ENCODE results near the gene AMBRA1. TPM values are rescaled to one million over a fixed set of nuclear protein-coding genes. Genes with fewer than 3 reads are reported as not detected.

Gene AMBRA1
- total RNA-seq, 1 donor from 2014 or later: 45.8 TPM

DNA sequence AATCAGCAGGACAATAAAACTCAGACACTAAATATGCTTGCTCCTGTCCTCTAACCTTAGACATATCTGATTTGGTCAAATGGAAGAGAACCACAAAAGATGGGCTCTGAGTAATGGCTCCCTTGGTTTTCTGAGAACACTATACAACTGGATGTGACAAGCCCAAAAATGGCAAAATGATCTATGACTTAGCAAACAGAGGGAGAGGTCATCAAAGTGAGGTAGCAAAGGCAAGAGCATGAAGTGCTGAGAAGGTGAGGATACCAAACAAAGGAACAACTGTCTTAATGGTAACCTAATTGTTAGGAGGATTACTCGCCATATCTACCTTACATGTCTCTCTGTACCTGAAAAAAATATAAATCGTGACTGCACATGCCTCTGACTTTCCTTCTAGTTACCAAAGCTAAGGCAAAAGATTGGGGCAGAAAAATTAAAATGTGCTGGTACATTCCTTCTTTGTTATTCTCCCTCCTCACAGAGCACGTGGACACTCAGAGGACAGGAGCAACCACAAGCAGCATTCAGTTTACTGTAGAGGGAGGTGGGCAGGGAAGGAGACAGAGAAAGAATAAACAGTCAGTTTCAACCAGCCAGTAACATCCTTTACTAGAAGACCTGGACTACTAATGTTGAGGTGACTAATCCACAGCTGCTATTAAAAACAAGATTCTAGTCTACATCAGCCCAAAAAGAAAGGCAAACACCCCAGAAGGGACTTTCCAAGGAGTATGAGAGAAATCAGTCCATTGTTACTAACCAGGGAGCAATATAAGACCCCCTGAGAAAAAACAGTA, 88.8 kb downstream of the AMBRA1 start:
- Mint-ChIP-seq H3K36me3 (ENCODE audit: low read depth) (peaks cover 12% of the 10 kb centered on the region), H3K27ac (ENCODE audit: unreplicated experiment) (no peak overlapping the region), H3K9me3 (no peaks in the 10 kb centered on the region), H3K27me3 (ENCODE audit: low read depth) (no peaks in the 10 kb centered on the region), H3K4me1 (peaks cover 7% of the 10 kb centered on the region), H3K4me3 (no peak overlapping the region)
- DNase-seq (ENCODE audit: low read depth, low spot score): no peak
- TF ChIP-seq, protein P1, sequence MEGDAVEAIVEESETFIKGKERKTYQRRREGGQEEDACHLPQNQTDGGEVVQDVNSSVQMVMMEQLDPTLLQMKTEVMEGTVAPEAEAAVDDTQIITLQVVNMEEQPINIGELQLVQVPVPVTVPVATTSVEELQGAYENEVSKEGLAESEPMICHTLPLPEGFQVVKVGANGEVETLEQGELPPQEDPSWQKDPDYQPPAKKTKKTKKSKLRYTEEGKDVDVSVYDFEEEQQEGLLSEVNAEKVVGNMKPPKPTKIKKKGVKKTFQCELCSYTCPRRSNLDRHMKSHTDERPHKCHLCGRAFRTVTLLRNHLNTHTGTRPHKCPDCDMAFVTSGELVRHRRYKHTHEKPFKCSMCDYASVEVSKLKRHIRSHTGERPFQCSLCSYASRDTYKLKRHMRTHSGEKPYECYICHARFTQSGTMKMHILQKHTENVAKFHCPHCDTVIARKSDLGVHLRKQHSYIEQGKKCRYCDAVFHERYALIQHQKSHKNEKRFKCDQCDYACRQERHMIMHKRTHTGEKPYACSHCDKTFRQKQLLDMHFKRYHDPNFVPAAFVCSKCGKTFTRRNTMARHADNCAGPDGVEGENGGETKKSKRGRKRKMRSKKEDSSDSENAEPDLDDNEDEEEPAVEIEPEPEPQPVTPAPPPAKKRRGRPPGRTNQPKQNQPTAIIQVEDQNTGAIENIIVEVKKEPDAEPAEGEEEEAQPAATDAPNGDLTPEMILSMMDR (conservative IDR thresholded peaks at IDR 0.05): no peak

DNA sequence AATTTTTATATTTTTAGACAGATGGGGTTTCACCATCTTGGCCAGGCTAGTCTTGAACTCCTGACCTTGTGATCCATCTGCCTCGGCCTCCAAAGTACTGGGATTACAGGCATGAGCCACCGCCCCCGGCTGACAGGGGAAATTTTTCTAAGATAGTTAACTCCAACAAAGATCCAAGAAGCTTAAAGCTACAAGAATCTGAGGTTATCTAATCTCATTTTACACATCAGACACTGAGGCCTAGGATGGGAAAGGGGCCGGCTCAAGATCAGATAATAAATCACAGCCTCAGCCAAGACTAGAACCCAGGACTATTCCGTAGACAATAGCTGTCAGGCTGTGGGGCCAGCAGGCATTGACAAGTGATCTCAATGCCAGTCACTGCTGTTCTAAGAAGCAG, 94.0 kb downstream of the AMBRA1 start:
- no peaks in the 10 kb centered on the region for H3K4me1 Mint-ChIP-seq
- TF ChIP-seq, protein P1 (conservative IDR thresholded peaks at IDR 0.05): no peak

DNA sequence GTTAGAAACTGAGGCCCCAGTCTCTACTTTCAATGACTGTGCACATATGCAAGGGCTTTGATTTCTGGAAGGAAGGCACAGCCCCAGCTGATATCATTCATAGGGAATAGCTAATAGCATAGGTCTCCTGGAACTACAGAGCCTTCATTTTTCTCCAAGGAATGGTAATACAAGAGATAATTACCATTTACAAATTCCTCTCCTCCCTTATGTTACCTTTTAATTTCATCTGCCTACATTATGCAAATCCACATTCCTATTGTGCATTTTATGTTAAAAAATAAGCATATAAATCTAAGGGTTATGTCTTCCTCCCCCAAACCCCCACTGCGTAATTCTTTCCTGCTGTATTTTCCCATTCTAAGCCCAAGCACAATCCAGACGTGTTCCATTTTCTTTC, 94.9 kb downstream of the AMBRA1 start:
- no peaks in the 10 kb centered on the region for H3K36me3 Mint-ChIP-seq (ENCODE audit: low read depth)
- TF ChIP-seq, protein P1 (conservative IDR thresholded peaks at IDR 0.05): no peak
- no peak overlapping the region for H3K27ac Mint-ChIP-seq (ENCODE audit: unreplicated experiment)
- no peaks in the 10 kb centered on the region for H3K4me1 Mint-ChIP-seq
- DNase-seq (ENCODE audit: low read depth, low spot score): no peak
- no peaks in the 10 kb centered on the region for H3K9me3 Mint-ChIP-seq
- H3K27me3 Mint-ChIP-seq (ENCODE audit: low read depth): no peaks in the 10 kb centered on the region
- no peak overlapping the region for H3K4me3 Mint-ChIP-seq

More for the DNA sequence above, 94.0 kb downstream of the AMBRA1 start:
- H3K27me3 Mint-ChIP-seq (ENCODE audit: low read depth): no peaks in the 10 kb centered on the region
- no peak overlapping the region for H3K27ac Mint-ChIP-seq (ENCODE audit: unreplicated experiment)
- DNase-seq (ENCODE audit: low read depth, low spot score): no peak
- no peaks in the 10 kb centered on the region for H3K9me3 Mint-ChIP-seq
- no peak overlapping the region for H3K4me3 Mint-ChIP-seq
- H3K36me3 Mint-ChIP-seq (ENCODE audit: low read depth): no peaks in the 10 kb centered on the region

DNA sequence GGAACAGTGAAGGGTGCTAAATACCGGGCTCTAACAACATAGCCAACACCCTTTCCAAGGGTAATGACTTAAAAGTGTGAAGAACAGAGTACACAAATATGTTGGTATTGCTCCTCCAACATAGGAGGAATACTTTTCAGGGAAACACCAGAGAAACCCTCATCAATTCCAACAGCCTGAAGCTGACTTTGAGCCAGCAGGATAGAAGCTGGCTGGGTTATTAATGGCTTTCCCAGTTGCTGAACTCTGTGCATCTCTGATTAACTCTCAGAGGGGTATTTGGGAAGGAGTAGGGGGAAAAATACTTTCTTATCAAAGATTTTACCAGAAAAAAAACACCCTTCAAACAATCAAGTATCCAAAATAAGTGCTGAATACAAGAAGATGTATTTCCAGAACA, 95.6 kb downstream of the AMBRA1 start:
- TF ChIP-seq, protein P1 (conservative IDR thresholded peaks at IDR 0.05): no peak
- DNase-seq (ENCODE audit: low read depth, low spot score): no peak
- no peaks in the 10 kb centered on the region for H3K27me3 Mint-ChIP-seq (ENCODE audit: low read depth)
- no peaks in the 10 kb centered on the region for H3K9me3 Mint-ChIP-seq
- H3K4me1 Mint-ChIP-seq: peaks cover 3% of the 10 kb centered on the region
- H3K36me3 Mint-ChIP-seq (ENCODE audit: low read depth): no peaks in the 10 kb centered on the region
- no peak overlapping the region for H3K4me3 Mint-ChIP-seq
- H3K27ac Mint-ChIP-seq (ENCODE audit: unreplicated experiment): no peak overlapping the region

DNA sequence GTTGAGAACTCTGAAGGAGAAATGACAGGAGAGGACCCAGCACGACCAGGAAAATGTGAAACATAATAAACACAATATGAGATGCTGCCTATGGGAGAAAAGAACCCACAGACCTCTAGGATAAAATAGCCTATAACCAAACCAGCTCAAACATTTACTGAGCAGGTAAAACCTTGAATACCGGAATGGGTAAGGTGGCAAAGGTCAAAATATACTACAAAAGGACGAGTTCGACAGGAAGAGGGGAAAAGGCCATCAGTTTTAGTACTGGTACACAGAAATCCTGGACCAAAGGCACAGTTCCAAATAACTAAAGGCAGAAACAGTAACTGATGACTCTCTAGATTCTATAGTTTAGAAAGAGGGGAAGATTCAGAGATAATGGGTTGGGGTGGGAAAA, 96.3 kb downstream of the AMBRA1 start:
- H3K27ac Mint-ChIP-seq (ENCODE audit: unreplicated experiment): no peak overlapping the region

More for the DNA sequence above, 96.3 kb downstream of the AMBRA1 start:
- TF ChIP-seq, protein P1 (conservative IDR thresholded peaks at IDR 0.05): no peak
- peaks cover 3% of the 10 kb centered on the region for H3K4me1 Mint-ChIP-seq
- no peaks in the 10 kb centered on the region for H3K9me3 Mint-ChIP-seq
- H3K36me3 Mint-ChIP-seq (ENCODE audit: low read depth): no peaks in the 10 kb centered on the region
- no peaks in the 10 kb centered on the region for H3K27me3 Mint-ChIP-seq (ENCODE audit: low read depth)
- DNase-seq (ENCODE audit: low read depth, low spot score): no peak
- H3K4me3 Mint-ChIP-seq: no peak overlapping the region

Data from neural crest cell (in vitro differentiated cells).